MM.1S (cell line): ENCODE measurements around the gene PLPP3.

Experiments
- EZH2 ChIP-seq: fragments of 300-600 bp; sonication (generic); optimal IDR thresholded peaks from 2 replicates; pipeline ENCODE3; 2017; ENCODE audit warnings: low read depth, mild to moderate bottlenecking, antibody characterized with exemption, low read length, mixed read lengths
- EZH2phosphoT487 ChIP-seq: fragments of 300-600 bp; sonication (generic); IDR thresholded peaks from 2 replicates; pipeline ENCODE4 v1.6.1; 2018; ENCODE audit warnings: antibody characterized with exemption, low read length
- TF ChIP-seq, protein P1 (sequence below): fragments of 300-600 bp; sonication (generic); IDR thresholded peaks from 2 replicates; pipeline ENCODE4 v1.5.1; 2016; ENCODE audit warnings: antibody characterized with exemption, low read length, mixed read lengths

DNA sequence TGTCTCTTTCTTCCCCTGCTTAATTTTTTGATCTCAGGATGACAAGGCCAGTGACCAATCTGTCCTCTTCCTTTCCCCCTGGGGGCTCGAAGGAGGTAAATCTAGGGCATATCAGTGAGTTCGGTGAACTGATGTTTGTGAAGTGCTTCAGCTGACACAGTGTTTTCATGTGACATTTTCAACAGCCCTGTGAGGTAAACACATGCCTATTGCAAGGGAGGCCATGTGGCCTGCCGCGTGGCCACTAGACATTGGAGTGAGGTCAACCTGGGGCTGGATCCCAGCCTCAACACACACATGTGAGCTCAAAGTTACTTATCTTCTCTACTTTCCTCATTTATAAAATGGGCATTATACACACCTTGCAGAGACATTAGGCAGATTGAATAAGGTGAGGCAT, 126.3 kb downstream of the PLPP3 start:
- TF ChIP-seq EZH2 (no peak), EZH2phosphoT487 (no peak)
- TF ChIP-seq, protein P1, sequence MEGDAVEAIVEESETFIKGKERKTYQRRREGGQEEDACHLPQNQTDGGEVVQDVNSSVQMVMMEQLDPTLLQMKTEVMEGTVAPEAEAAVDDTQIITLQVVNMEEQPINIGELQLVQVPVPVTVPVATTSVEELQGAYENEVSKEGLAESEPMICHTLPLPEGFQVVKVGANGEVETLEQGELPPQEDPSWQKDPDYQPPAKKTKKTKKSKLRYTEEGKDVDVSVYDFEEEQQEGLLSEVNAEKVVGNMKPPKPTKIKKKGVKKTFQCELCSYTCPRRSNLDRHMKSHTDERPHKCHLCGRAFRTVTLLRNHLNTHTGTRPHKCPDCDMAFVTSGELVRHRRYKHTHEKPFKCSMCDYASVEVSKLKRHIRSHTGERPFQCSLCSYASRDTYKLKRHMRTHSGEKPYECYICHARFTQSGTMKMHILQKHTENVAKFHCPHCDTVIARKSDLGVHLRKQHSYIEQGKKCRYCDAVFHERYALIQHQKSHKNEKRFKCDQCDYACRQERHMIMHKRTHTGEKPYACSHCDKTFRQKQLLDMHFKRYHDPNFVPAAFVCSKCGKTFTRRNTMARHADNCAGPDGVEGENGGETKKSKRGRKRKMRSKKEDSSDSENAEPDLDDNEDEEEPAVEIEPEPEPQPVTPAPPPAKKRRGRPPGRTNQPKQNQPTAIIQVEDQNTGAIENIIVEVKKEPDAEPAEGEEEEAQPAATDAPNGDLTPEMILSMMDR = no peak
